GM19452 (cell line): ENCODE data around the gene ABCC3.

Experiments
- ATAC-seq: cut with Tn5 transposase; IDR thresholded peaks from one replicate; pipeline ENCODE4 v1.9.1; 2021; ENCODE audit not compliant: unreplicated experiment

The ABCC3 gene

GRCh38 chr17:50682441-50682840, 47.8 kb downstream of the ABCC3 start:
- no peak for ATAC-seq

- no peak for ATAC-seq
Measured at GRCh38 chr17:50682938-50683337, 48.3 kb downstream of the ABCC3 start.

GRCh38 chr17:50683434-50684287, 49.0 kb downstream of the ABCC3 start:
- ATAC-seq = no peak

GRCh38 chr17:50684288-50684611, 49.6 kb downstream of the ABCC3 start:
- no peak for ATAC-seq

GRCh38 chr17:50684612-50685333, 50.1 kb downstream of the ABCC3 start:
- no peak for ATAC-seq

- ATAC-seq = no peak
Measured at GRCh38 chr17:50685334-50685665, 50.6 kb downstream of the ABCC3 start.

GRCh38 chr17:50685691-50686493, 51.2 kb downstream of the ABCC3 start:
- no peak for ATAC-seq

GRCh38 chr17:50686494-50687199, 52.0 kb downstream of the ABCC3 start:
- no peak for ATAC-seq

- no peak for ATAC-seq
Measured at GRCh38 chr17:50687200-50688066, 52.8 kb downstream of the ABCC3 start.

GRCh38 chr17:50688245-50688644, 53.6 kb downstream of the ABCC3 start:
- no peak for ATAC-seq

GRCh38 chr17:50689251-50689650, 54.6 kb downstream of the ABCC3 start:
- ATAC-seq = no peak

- ATAC-seq = no peak
Measured at GRCh38 chr17:50689956-50690886, 55.5 kb downstream of the ABCC3 start.

GRCh38 chr17:50690887-50691549, 56.3 kb downstream of the ABCC3 start:
- no peak for ATAC-seq

GRCh38 chr17:50691550-50692447, 57.1 kb downstream of the ABCC3 start:
- ATAC-seq = no peak

- no peak for ATAC-seq
Measured at GRCh38 chr17:50692448-50693035, 57.9 kb downstream of the ABCC3 start.

- ATAC-seq = no peak
Measured at GRCh38 chr17:50693036-50693682, 58.5 kb downstream of the ABCC3 start.
